Activated naive CD4-positive, alpha-beta T cell treated with anti-CD3 and anti-CD28 coated beads, Interleukin-2, amount 50 U/mL, for 16 hours (primary cell): ENCODE measurements around the gene ABL1.

Source experiments
- DNase-seq: peaks from one replicate; pipeline ENCODE4 v3.0.0-alpha.2; 2020

The ABL1 gene

GRCh38 chr9:130854092-130854491 lies 19.0 kb downstream of the ABL1 start:
- no peak for DNase-seq

- no peak for DNase-seq
Observed at GRCh38 chr9:130854835-130855234, 19.8 kb downstream of the ABL1 start.

- DNase-seq, result no peak
Observed at GRCh38 chr9:130856474-130856873, 21.4 kb downstream of the ABL1 start.

DNA sequence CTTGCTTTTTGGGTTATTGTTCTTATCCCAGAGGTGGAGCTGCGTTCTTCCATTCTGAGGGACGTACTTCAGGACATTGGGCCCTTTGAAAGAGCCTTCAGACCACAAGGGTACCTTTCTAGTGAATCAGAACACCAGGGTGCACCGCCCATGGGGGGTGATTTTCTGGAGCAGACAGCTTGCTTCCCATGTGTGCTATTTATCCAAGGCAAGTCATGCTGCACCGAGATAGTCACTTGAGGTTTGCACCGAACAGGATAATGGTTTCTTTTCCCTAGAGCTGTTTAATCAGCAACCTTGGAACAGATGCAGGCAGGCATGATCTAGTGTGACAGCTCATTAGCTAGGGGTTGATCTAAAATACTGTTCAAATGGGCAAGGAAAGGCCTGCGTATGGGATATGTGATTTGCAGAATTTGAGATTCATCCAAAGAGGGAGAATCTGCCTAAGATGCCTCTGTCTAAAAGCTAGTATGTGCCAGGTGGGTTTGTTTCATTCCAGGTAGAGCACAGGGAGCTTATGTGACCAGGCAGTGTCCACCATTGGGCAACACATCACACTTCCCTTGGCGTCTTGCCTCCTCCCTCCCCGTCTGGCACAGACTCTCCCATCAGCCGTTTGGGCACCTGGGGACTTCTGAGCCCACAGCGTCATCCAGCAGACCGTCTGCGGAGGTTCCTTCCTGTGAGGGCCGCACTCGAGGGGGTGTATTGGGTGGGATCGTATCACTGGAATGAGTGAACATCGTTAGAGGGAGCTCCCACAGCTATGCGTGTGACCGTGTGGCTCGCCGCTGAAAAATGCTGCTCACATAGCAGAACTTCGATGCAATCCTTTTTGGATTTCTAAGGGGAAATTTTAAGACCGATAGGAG lies 23.0 kb downstream of the ABL1 start:
- no peak for DNase-seq

- no peak for DNase-seq
Observed at GRCh38 chr9:130858739-130859705, 24.0 kb downstream of the ABL1 start.

DNA sequence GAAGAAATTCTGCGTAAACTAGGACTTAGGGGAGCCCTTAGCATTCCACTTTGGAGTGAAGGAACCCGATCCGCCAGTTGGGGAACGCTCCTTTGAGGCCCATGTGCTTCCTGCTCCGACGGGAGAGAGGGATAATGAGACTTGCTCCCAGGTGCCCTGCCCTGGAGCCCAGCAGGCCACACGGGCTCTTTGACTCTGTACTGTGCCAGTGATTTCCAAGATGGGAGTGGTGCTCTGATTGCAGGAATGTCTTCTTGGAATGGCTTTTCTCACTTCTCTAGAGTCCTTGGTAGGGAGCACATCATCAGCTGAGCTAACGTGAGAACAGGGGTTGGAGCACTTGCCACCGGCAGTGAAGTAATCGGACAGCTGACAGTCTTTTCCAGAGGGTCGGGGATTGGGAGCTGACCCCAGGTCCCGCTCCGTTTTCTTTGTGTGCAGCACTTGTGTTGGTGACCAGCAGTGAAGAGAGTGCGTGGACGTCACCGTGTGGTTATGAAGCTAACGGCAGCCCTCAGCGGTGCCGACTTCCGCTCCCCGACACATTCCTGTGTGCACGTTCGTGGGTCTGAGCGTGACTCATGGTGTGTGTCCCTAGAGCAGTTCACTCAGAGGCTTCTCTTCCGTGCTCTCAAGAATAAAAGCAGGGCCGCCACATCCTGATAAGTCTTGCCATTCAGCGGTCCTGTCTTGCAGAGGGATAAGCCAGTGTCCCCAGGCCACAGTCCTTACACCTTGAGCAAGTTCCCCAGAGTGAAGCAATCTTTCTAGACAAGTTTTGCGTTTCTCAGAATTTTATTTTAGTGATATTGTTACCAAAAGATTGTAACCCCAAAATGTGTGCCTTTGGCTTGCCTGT lies 25.6 kb downstream of the ABL1 start:
- no peak for DNase-seq

DNA sequence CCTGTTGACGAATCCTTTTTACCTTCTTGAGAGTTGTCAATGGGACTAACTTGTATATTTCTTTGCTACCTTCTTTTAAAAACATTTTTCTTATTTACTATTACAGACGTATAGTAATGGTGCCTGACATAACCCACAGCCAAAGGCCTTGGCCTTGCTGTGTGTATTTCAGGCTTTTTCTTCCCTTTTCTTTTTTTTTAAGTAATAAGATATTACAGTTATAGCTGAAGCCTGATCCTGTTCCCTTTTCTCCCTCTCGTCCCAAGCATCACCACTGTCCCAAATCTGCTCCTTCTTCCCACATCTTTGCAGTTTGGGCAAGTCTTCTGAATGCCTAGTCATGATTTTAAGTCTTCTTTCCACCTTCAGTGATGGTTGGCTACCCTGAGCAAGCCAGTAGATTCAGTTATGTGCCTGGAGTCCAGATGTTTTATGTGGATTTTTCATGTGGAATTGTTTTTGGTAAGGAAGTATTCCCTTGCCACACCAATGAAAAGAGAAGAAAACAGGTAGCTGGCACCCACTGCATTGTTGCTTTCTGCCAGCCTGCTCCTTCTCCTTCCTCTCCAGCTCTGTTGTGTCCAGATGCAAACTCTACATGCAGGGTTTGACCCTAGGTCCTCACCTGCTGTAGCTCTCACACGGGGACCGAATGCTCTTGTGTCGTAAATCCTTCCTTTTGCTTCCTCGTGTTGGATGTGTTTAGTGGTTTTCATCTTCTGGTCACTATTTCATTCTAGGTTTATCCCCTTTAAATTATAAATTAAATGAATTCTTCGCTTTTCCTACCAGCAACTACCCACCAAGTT lies 26.5 kb downstream of the ABL1 start:
- no peak for DNase-seq

DNA sequence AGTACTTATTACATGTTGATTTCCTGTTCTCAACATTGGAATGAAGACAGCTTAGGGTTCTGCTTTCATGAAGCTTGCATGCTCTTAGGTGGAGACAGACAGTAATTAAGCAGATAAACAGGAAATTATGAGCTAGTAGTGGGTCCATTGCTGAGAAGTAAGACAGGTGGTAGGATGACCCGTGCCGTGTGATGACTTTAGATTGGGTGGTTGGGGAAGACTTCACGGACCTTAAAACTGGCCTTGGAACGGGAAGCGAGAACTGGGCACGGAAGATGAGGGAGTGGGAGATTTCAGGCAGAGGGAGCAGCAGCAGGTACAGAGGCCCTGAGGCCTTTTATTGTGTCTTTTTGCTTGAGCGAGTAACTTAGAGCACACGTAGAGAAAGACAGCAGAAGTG lies 27.2 kb downstream of the ABL1 start:
- DNase-seq, result no peak

DNA sequence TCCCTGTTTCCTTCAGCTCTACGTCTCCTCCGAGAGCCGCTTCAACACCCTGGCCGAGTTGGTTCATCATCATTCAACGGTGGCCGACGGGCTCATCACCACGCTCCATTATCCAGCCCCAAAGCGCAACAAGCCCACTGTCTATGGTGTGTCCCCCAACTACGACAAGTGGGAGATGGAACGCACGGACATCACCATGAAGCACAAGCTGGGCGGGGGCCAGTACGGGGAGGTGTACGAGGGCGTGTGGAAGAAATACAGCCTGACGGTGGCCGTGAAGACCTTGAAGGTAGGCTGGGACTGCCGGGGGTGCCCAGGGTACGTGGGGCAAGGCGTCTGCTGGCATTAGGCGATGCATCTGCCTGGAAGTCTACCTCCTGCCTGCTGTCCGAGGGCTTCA lies 27.7 kb downstream of the ABL1 start:
- DNase-seq, result no peak

GRCh38 chr9:130864541-130864940 lies 29.5 kb downstream of the ABL1 start:
- DNase-seq, result no peak

GRCh38 chr9:130865921-130866320 lies 30.9 kb downstream of the ABL1 start:
- no peak for DNase-seq

- DNase-seq, result peak; percentile 57
Observed at GRCh38 chr9:130866474-130866965, 31.5 kb downstream of the ABL1 start.

GRCh38 chr9:130867556-130867955 lies 32.5 kb downstream of the ABL1 start:
- DNase-seq, result no peak

DNA sequence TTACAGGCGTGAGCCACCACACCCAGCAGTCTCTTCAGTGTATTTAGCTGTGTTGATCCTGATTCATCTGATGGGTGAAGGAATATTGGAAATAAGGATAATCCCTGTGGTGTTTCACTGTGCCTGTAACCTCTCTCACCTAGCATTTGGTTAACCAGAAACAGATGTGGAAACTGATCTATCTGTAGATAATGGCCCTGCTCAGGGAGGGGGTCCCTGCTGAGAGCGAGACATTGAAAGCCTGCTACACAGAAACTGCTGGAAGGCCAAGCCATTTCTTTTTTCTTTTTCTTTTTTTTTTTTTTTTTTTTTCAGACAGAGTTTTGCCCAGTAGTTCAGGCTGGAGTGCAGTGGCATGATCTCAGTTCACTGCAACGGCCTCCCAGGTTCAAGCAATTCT lies 33.2 kb downstream of the ABL1 start:
- DNase-seq, result no peak

DNA sequence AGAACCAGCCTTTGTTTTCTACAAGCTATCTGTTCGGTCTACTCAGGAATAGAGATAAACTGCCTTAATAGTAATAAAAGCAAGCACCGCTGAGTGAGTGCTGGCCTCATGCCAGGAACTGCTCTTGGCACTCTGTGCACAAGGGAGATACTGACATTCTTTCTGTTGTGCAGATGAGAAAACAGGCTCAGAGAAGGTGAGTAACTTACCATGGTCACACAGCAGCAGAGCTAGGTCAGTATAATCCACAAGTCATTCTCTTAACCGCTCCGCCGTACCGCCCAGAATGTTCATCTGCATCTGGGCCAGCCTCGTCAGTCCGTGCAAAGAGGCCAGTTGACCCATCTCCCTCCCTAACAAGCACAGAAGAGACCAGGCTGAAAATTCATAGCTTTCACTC lies 34.2 kb downstream of the ABL1 start:
- DNase-seq, result no peak

DNA sequence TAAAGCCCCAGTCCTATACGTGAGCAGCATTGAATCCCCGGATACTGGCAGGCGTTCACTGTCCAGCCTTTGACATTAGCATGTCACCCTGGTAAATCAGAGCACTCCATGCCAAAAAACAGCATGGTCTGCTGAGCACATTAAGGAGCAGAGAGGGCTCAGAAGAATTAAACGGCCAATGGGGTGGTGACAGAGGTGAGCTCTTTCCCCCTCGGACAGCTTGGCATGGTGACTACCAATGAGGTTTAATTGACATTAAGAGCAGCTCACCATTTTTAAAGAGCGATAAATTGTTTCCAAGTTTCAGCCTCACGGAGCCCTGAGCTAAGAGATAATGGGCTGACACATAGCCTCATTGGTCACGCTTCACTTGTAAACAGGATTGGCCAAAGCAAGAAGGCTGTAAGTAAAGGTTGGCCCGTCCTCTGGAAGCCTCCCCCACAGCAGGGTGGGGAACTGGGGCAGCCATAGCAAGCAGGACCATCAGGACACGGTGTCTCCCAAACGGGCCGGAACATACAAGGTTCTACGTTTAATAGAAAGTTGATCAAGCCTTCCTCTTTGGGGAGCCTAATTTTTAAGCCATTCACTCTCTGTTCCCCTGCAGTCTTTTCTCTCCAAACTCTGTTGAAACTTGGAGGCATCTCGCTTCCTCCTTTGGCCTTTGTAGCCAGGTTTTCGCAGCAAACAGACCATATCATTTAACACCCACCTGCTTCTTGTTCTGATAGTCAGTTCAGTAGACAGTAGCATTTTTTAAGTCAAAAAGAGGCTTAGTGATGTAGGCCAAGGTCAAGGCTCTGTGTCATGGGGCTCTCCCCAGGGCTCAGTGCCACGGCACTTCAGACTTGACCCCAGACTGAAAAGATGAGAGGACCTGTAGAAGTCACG lies 35.7 kb downstream of the ABL1 start:
- DNase-seq, result no peak

DNA sequence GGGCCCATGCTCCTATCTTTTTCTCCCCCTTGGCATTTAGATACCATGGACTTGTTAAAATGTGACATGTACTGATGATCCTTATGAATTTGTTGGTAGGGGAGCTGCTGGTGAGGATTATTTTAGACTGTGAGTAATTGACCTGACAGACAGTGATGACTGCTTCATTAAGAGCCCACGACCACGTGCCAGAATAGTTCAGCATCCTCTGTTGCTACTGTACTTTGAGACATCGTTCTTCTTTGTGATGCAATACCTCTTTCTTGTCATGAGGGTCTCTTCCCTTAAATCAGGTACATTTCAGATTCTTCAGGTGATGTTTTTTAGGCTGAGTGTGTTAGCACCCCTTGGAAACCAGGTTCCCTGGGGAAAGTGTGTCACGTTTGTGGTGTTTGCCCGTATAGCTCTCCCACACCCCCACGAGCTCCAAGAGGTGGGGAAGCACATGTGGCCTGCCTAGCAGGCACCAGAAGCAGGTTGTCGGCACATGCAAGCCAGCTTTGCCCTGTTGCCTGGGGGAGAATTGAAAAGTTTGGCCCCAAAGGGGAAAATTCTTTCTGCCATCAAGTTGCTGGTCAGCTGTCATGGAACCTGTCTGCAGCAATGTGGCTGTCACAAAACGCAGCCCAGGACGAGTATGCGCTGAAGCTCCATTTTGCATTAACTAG lies 36.5 kb downstream of the ABL1 start:
- no peak for DNase-seq

DNA sequence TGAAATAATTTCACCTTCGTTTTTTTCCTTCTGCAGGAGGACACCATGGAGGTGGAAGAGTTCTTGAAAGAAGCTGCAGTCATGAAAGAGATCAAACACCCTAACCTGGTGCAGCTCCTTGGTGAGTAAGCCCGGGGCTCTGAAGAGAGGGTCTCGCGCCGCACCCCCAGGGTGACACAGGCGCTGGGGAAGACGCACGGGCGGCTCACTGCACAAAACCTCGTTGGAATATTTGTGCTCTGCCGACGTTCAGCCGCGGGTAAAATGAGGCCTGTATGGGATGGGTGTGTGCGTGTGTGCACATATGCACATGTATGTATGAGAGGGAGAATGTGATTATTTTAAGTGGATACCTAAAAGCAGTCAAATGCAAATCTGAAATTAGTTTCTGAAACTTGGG lies 37.0 kb downstream of the ABL1 start:
- no peak for DNase-seq

DNA sequence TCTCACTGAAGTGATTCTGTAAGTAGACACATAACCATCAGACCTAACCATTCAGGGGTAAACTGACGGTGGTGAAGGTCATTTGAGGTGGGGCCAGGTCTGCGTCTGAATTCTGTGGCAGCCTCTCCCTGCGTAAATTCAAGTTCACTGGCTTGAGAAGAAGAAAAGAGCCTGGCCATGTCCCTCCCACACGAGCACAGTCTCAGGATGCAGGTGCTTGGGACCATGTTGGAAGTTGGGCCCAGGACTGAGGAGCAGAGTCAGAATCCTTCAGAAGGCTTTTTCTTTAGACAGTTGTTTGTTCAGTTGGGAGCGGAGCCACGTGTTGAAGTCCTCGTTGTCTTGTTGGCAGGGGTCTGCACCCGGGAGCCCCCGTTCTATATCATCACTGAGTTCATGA lies 37.5 kb downstream of the ABL1 start:
- no peak for DNase-seq

DNA sequence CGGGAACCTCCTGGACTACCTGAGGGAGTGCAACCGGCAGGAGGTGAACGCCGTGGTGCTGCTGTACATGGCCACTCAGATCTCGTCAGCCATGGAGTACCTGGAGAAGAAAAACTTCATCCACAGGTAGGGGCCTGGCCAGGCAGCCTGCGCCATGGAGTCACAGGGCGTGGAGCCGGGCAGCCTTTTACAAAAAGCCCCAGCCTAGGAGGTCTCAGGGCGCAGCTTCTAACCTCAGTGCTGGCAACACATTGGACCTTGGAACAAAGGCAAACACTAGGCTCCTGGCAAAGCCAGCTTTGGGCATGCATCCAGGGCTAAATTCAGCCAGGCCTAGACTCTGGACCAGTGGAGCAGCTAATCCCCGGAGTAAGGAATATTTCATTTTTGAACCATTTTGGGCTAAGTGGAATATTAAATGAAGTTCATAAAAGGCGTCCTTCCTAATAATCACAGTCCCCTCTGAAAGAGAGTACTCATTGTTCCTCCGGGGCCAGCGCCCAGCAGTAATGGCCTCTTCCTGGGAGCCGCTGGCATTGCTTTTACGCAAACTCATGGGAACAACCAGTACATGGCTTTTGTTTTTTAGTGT lies 38.0 kb downstream of the ABL1 start:
- DNase-seq, result no peak
